Astrocyte (in vitro differentiated cells and primary cell): ENCODE measurements around the gene TGM6. TPM values are rescaled to one million over a fixed set of nuclear protein-coding genes. Genes with fewer than 3 reads are reported as not detected.

ENCODE experiments used
- DNase-seq: peaks from one replicate; pipeline ENCODE4 v3.0.0-alpha.2; 2010; ENCODE audit warnings: low read depth
- FAIRE-seq: peaks from 2 replicates; lab custom pipeline; 2011; peaks lifted over from hg19 to GRCh38; lab: Jason Lieb, UNC
- H2AFZ ChIP-seq: 2 replicates; pipeline ENCODE4 v1.6.0; 2012; ENCODE audit warnings: low read depth, low read length, inconsistent platforms
- H3K27ac ChIP-seq: 2 replicates; pipeline ENCODE4 v1.5.1; 2011; ENCODE audit warnings: low read depth, low read length, inconsistent platforms
- H3K27me3 ChIP-seq: 2 replicates; pipeline ENCODE4 v1.6.0; 2011; ENCODE audit warnings: low read length, inconsistent platforms; ENCODE audit not compliant: insufficient read depth
- H3K36me3 ChIP-seq: 2 replicates; pipeline ENCODE4 v1.5.1; 2011; ENCODE audit warnings: low read length, inconsistent platforms; ENCODE audit not compliant: insufficient read depth
- H3K4me1 ChIP-seq: 2 replicates; pipeline ENCODE4 v1.5.1; 2011; ENCODE audit warnings: low read length, inconsistent platforms; ENCODE audit not compliant: insufficient read depth
- H3K4me2 ChIP-seq: 2 replicates; pipeline ENCODE4 v1.6.0; 2012; ENCODE audit warnings: low read length, inconsistent platforms
- H3K4me3 ChIP-seq: 2 replicates; pipeline ENCODE4 v1.5.1; 2011; ENCODE audit warnings: low read depth, mild to moderate bottlenecking, low read length, inconsistent platforms; ENCODE audit not compliant: insufficient read depth
- H3K79me2 ChIP-seq: 2 replicates; pipeline ENCODE4 v1.6.0; 2012; ENCODE audit warnings: mild to moderate bottlenecking, low read length, inconsistent platforms; ENCODE audit not compliant: insufficient read depth
- H3K9ac ChIP-seq: 2 replicates; pipeline ENCODE4 v1.6.0; 2012; ENCODE audit warnings: mild to moderate bottlenecking, low read length, inconsistent platforms
- H3K9me3 ChIP-seq: 2 replicates; pipeline ENCODE4 v1.5.1; 2012; ENCODE audit warnings: low read depth, mild to moderate bottlenecking, low read length, inconsistent platforms; ENCODE audit not compliant: insufficient read depth
- H4K20me1 ChIP-seq: 2 replicates; pipeline ENCODE4 v1.6.0; 2012; ENCODE audit warnings: low read length, inconsistent platforms; ENCODE audit not compliant: insufficient read depth
- H3K27ac Mint-ChIP-seq: one replicate; pipeline ENCODE4 v1.8.0; 2021; ENCODE audit warnings: mild to moderate bottlenecking, mixed read lengths; ENCODE audit not compliant: unreplicated experiment
- H3K27me3 Mint-ChIP-seq: one replicate; pipeline ENCODE4 v1.8.0; 2021; ENCODE audit warnings: low read depth, mixed read lengths; ENCODE audit not compliant: unreplicated experiment
- H3K36me3 Mint-ChIP-seq: one replicate; pipeline ENCODE4 v1.8.0; 2021; ENCODE audit warnings: low read depth, mixed read lengths; ENCODE audit not compliant: unreplicated experiment
- H3K4me1 Mint-ChIP-seq: one replicate; pipeline ENCODE4 v1.8.0; 2021; ENCODE audit warnings: low read depth, mixed read lengths; ENCODE audit not compliant: unreplicated experiment
- H3K4me3 Mint-ChIP-seq: one replicate; pipeline ENCODE4 v1.8.0; 2021; ENCODE audit warnings: mild to moderate bottlenecking, moderate library complexity, mixed read lengths; ENCODE audit not compliant: unreplicated experiment
- H3K9me3 Mint-ChIP-seq: one replicate; pipeline ENCODE4 v1.8.0; 2021; ENCODE audit warnings: mild to moderate bottlenecking, mixed read lengths; ENCODE audit not compliant: unreplicated experiment
- EZH2 ChIP-seq: IDR thresholded peaks from 2 replicates; pipeline ENCODE4 v1.6.1; 2012; ENCODE audit warnings: mild to moderate bottlenecking, low read length, inconsistent platforms; ENCODE audit not compliant: insufficient read depth
- total RNA-seq: library from RNA; stranded (reverse); gene quantifications from 2 replicates; pipeline ENCODE4 v1.2.1, GENCODE V29; 2021
- TF ChIP-seq, protein P1 (sequence below): IDR thresholded peaks from 2 replicates; pipeline ENCODE4 v1.5.1; 2011; ENCODE audit warnings: low read depth, mild to moderate bottlenecking, inconsistent platforms, low read length, moderate library complexity; ENCODE audit not compliant: insufficient read depth

Gene TGM6
- total RNA-seq, 1 donor from 2014 or later = not detected

DNA sequence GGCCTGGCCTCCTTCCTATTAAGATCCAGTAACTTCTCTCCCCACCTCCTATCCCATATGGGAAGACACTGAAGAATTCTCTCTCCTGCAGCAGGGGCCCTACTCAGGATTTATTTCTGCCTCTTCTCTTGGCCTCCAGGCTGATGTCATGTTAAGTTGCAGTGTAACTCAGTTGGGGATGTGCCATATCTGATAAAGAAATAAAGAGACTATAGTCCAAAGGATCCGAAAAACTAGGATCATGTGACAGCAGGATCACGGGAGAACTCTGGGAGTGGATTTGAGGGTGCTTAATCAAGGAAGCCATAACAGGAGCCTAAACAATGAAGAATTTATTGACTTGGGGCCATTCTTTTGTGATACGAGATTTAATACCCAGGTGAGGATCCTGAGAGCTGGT, 38.5 kb upstream of the TGM6 start:
- Histone ChIP-seq H3K4me2 (no peak overlapping the region), H3K36me3 (no peaks in the 10 kb centered on the region), H3K9me3 (no peaks in the 10 kb centered on the region), H3K4me1 (no peaks in the 10 kb centered on the region), H3K79me2 (no peaks in the 10 kb centered on the region), H3K9ac (no peak overlapping the region), H3K27ac (no peak overlapping the region), H2AFZ (no peak overlapping the region), H3K27me3 (peaks cover 4% of the 10 kb centered on the region), H3K4me3 (no peak overlapping the region), H4K20me1 (no peaks in the 10 kb centered on the region)
- Mint-ChIP-seq H3K27ac (no peak overlapping the region), H3K27me3 (peaks cover 16% of the 10 kb centered on the region), H3K4me1 (no peaks in the 10 kb centered on the region), H3K4me3 (no peak overlapping the region), H3K9me3 (no peaks in the 10 kb centered on the region), H3K36me3 (no peaks in the 10 kb centered on the region)
- no peak for DNase-seq
- FAIRE-seq = no peak
- TF ChIP-seq, protein P1, sequence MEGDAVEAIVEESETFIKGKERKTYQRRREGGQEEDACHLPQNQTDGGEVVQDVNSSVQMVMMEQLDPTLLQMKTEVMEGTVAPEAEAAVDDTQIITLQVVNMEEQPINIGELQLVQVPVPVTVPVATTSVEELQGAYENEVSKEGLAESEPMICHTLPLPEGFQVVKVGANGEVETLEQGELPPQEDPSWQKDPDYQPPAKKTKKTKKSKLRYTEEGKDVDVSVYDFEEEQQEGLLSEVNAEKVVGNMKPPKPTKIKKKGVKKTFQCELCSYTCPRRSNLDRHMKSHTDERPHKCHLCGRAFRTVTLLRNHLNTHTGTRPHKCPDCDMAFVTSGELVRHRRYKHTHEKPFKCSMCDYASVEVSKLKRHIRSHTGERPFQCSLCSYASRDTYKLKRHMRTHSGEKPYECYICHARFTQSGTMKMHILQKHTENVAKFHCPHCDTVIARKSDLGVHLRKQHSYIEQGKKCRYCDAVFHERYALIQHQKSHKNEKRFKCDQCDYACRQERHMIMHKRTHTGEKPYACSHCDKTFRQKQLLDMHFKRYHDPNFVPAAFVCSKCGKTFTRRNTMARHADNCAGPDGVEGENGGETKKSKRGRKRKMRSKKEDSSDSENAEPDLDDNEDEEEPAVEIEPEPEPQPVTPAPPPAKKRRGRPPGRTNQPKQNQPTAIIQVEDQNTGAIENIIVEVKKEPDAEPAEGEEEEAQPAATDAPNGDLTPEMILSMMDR = no peak
- no peak for TF ChIP-seq EZH2

DNA sequence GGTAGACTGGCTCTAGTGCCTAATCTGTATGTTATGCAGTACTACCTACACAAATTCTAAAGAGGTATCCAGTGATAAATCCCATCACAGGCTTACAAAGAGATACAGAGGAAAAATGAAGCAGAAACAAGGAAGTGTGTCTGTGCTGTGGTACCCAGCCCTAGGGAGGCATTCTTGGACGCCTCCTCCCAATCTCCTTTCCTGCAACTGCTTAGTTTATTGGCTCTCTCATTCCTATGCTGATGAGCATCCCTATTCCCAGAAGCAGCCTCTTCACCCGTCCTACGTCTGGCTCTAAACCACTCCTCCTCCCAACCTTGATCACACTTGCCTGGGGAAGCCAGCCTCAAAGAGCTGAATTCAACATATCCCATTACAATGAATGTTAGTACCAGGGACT, 34.5 kb upstream of the TGM6 start:
- no peaks in the 10 kb centered on the region for H4K20me1 ChIP-seq
- H3K9ac ChIP-seq = no peak overlapping the region
- Mint-ChIP-seq H3K36me3 (no peaks in the 10 kb centered on the region), H3K27ac (no peak overlapping the region), H3K27me3 (peaks cover 17% of the 10 kb centered on the region), H3K9me3 (no peaks in the 10 kb centered on the region), H3K4me3 (no peak overlapping the region), H3K4me1 (no peaks in the 10 kb centered on the region)
- no peaks in the 10 kb centered on the region for H3K9me3 ChIP-seq
- H3K4me3 ChIP-seq = no peak overlapping the region
- peaks cover 3% of the 10 kb centered on the region for H3K4me1 ChIP-seq
- no peaks in the 10 kb centered on the region for H3K36me3 ChIP-seq
- H3K4me2 ChIP-seq = no peak overlapping the region
- H2AFZ ChIP-seq = no peak overlapping the region
- H3K27me3 ChIP-seq = no peaks in the 10 kb centered on the region
- H3K27ac ChIP-seq = no peak overlapping the region
- no peaks in the 10 kb centered on the region for H3K79me2 ChIP-seq
- FAIRE-seq = no peak
- no peak for DNase-seq
- TF ChIP-seq, protein P1 = no peak
- no peak for TF ChIP-seq EZH2

- Mint-ChIP-seq H3K9me3 (no peaks in the 10 kb centered on the region), H3K36me3 (no peaks in the 10 kb centered on the region), H3K4me3 (no peak overlapping the region), H3K4me1 (no peaks in the 10 kb centered on the region), H3K27me3 (peaks cover 15% of the 10 kb centered on the region), H3K27ac (no peak overlapping the region)
- Histone ChIP-seq H3K4me3 (no peak overlapping the region), H3K4me2 (no peak overlapping the region), H3K27ac (no peak overlapping the region), H3K27me3 (no peaks in the 10 kb centered on the region), H4K20me1 (no peaks in the 10 kb centered on the region), H3K9me3 (no peaks in the 10 kb centered on the region), H3K4me1 (peaks cover 3% of the 10 kb centered on the region), H3K79me2 (no peaks in the 10 kb centered on the region), H3K9ac (no peak overlapping the region), H2AFZ (no peak overlapping the region), H3K36me3 (no peaks in the 10 kb centered on the region)
- no peak for FAIRE-seq
- DNase-seq = no peak
- no peak for TF ChIP-seq EZH2
- TF ChIP-seq, protein P1 = no peak
Observed at GRCh38 chr20:2348336-2348735, 32.4 kb upstream of the TGM6 start.
